Sigmoid colon (tissue), 4 donors: ENCODE data around the gene SPRED3.

Experiments used
- EP300 ChIP-seq, 4 donors: sonication (generic); formaldehyde crosslinking; IDR thresholded peaks; one replicate each; pipeline ENCODE4 v1.6.1; 2017; ENCODE audit warnings: antibody characterized with exemption in 4 of 4
- TF ChIP-seq, protein P1 (sequence below), 4 experiments: fragments of 450-650 bp in 3 of 4; fragments of 200-600 bp in 1 of 4; IDR thresholded peaks; one replicate each; pipeline ENCODE4 v1.5.1; 2016 to 2019; ENCODE audit warnings: antibody characterized with exemption in 4 of 4, mild to moderate bottlenecking in 3 of 4, moderate library complexity in 2 of 4

DNA sequence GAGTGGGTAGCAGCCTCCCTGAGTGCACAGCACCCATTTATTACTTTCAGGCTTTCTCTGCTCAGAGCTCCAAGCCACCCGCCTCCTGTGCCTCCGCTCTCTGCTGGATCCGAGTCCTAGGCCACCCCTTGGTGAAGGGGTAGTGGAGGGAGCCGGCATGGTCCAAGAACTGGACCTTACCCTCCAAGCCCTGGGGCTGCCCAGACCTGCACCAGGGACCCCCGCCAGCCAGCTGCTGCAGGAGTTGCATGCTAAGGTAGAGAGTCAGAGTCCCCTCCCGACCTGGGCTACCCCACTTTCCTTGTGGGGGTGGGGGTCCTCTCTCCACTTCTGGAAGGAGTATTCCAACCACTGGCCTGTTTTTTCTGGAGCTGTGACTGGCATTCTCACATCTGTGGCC, 16.4 kb downstream of the SPRED3 start:
- TF ChIP-seq EP300 (IDR thresholded peaks at IDR 0.05), result no peak
- TF ChIP-seq, protein P1, sequence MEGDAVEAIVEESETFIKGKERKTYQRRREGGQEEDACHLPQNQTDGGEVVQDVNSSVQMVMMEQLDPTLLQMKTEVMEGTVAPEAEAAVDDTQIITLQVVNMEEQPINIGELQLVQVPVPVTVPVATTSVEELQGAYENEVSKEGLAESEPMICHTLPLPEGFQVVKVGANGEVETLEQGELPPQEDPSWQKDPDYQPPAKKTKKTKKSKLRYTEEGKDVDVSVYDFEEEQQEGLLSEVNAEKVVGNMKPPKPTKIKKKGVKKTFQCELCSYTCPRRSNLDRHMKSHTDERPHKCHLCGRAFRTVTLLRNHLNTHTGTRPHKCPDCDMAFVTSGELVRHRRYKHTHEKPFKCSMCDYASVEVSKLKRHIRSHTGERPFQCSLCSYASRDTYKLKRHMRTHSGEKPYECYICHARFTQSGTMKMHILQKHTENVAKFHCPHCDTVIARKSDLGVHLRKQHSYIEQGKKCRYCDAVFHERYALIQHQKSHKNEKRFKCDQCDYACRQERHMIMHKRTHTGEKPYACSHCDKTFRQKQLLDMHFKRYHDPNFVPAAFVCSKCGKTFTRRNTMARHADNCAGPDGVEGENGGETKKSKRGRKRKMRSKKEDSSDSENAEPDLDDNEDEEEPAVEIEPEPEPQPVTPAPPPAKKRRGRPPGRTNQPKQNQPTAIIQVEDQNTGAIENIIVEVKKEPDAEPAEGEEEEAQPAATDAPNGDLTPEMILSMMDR (IDR thresholded peaks at IDR 0.05), result no peak
